GM21423 (cell line): ENCODE data around the gene ATP2B2.

Source experiments
- ATAC-seq: cut with Tn5 transposase; IDR thresholded peaks from one replicate; pipeline ENCODE4 v1.9.1; 2021; ENCODE audit warnings: mild to moderate bottlenecking, moderate library complexity; ENCODE audit not compliant: unreplicated experiment

ATP2B2 gene

DNA sequence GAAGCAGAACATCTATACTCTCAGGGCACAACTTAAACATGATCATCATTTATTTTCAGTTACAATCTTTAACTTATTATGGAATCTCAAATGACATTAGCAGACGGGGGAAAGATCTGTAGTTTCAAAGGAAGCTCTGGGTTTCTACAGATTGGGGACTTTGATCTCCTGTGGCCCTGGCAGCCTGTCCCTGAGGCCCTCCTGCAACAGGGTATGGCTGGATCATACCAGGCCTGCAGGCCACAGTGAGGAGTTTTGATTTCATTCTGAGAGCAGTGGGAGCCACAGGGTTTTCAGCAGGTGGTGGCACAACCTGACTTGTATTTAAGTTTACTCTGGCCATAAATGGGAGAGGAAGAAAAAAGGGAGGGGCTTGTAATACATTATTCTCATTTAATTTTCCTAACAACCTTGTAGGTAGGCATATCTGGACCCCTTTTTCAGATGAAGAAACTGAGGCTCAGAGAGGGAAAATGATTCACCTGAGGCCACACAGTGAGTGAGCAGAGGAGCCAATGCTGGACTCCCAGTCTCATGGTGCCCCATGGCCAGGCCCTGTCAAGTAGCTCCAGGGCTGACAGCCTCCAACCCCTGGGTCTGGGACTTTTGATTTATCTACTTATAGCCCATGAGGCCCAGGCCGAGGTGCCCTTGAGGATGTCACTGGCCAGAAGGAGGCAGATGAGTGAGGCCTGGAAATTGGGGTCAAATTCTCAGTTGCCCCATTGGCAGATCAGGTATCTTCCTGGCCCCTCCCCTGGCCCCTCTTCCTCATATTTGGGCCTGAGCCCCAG, 71.0 kb downstream of the ATP2B2 start:
- ATAC-seq, result no peak

GRCh38 chr3:10432931-10433330, 72.5 kb downstream of the ATP2B2 start:
- ATAC-seq, result no peak

DNA sequence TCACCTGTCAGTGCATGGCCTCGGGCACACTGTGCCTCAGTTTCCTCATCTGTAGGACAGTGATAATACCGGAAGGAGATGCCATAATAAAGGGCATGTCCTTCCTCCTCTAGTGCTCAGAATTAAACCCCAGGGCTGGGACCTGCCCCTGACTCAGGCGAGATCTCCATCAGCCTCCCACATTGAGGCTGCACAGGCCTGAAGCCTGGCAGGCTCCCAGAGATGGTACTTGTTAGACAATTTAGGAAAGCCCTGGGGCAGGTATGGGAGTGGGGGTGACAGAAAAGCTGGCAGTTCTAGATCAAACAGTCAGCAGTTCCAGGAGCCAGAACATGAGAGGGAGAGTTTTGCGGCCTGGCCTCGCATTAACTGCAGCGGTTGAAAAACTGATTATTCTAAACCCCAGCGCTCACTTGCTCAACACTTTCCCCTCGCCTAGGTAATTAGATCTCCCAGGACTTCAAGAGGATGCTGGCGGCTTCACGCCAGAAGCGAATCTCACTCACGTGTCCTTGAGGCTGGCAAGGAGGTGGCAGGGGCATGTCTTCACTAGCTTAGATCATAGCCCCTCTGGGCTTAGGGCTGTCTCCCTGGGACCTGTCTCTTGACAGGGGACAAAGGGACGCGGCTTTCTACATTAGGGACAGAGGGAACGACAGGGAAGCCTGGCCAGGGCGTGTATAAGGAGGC, 73.1 kb downstream of the ATP2B2 start:
- ATAC-seq, result no peak

GRCh38 chr3:10430805-10431204, 74.6 kb downstream of the ATP2B2 start:
- ATAC-seq, result no peak

DNA sequence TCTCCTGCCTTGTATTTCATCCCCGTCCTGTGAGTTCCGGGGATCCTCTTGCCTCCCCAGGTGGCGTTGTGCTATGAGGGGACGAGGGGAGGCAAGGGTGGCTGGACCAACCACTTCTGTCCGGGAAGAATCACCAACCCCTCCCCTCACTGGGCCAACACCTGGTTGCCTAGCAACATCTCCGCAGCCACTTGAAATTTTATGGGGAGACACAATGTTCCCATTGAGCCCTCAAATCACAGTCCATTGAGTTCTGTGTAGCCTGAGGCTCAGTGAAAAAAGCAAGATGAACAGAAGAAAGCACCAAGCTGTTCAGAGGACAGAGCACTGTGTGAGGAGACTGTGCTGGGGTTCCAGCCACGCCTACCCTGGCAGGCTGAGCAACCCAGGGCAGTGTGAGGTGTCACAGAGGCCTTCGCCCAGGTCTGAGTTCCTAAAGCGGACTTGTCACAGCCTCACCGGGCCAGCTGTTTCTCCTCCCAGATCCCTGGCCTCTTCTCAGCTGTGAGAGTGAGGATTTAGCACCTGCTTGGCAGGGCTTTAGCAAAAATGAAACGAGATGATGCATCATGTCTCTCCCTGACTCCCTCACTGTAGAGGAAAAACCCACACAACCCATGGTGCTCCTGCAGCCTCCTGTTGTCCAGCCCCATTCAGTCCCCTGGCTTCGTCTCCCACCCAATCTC, 76.8 kb downstream of the ATP2B2 start:
- ATAC-seq, result no peak

DNA sequence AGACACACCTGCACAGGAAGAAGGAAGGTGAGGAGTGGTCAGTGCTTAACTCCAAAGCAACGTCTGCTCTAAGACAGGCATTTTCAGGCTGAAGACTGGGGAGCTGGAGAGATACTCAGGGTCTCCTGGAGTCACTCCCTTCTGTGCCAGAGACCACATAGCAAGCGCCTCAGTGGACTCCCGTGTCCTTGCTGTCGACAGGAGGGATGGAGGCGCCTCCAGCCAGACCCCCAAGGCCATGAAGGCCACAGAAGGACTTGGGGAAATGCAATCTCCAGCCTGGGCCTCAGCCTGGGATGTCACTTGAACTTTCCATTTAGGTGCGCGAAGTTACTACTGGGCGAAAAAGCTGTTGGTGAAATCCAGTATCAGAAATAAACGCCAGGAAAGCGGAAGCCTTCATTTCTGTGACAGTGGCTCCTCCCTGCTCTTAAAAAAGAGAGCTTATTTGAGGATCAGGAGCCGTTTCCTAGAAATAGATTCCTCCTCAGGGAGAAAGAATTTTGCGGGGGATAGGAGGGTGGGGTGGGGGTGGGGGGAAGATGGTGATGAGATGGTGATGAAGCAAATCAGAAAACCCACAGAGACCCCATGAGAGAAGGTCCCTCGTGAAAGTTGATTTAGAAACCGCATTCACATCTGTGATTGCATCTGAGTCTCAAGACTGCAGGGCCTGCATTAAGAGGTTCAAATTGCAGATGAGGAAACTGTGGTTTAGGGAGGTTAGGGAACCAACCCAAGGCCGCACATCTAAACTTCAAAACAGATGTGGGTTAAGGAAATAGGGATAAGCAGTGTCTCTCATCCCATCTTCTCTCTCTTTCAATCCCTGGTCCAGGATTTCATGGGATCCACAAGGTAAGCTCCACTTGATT, 78.8 kb downstream of the ATP2B2 start:
- ATAC-seq, result no peak

DNA sequence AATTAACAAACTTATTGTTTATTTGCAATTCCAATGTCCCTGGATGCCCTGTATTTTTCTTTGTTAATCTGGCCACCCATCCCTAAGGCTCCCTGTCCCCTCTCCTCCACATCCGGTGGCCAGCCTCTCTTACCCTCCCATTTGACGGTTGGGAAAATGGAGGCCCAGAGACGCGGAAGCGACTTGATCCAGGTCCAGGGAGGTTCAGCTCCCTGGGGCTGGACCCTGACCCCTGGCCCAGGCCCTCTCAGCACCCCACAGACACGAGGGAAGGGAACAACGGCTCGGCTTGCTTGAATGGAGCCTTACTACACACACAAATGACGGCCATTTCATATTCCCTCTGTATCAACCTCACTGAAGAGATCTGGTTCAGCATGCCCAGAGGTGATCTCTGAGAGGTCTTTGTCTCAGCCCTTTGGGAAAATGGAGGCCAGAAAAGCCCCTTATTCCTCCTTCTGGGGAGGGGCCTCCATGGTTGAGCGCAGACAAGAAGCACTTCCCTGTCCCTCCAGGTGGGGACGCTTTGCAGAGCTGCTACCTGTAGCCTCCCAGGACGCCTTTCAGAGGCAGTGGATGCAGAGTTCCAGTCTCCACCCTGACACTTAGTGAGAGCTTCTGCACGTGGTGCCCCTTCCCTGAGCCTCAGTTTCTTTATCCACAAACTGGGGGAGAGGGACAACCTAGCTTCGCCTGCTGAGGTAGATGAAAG, 82.1 kb downstream of the ATP2B2 start:
- ATAC-seq, result no peak

DNA sequence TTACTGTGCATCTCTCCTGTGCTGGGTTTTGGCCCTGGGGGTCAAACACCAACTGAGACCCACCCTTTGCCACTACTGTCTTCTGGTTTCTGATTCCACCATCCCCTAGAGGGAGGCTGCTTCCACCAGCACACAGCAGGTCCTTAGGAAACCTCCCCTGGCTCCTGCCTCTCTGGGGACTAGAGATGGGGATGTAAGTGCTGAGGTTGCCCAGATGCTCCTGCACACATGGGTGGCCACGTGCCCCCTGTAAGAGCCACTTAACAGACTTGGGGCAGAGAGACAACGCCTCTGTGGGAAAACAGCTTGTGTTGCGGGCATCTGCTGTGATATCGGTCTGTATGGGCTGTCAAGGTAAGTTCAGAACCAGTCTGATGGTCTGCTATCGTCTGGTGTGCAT, 83.4 kb downstream of the ATP2B2 start:
- ATAC-seq, result no peak

- no peak for ATAC-seq
Observed at GRCh38 chr3:10420745-10421475, 84.5 kb downstream of the ATP2B2 start.

DNA sequence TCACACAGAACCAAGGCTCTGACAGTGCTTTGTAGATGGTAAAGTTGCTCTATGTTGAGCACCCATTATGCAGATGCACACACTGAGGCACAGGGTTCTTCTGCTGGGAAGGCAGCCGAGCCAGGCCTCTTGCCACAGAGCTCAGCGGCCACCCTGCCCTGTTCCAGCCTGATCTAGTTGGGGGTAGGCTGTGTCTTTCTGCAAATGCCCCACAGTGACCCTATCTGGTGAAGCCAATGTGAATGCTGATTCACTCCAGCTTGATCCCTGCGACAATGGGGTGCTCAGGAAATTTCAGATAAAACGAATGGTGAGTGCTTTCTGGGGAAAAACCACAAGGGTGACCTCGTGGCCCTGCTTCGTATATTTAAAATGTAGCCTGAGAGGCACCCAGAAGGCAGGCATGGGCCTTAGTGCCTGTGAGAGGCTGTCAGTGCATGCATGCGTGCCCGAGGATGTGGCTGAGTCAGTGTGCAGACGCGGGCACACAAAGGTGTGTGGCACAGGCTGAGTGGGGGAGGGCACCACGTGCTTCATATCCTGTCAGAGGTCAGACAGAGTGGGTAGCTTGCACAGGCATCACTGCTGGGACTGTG, 85.7 kb downstream of the ATP2B2 start:
- ATAC-seq, result no peak

- ATAC-seq, result no peak
Observed at GRCh38 chr3:10417847-10418246, 87.5 kb downstream of the ATP2B2 start.

DNA sequence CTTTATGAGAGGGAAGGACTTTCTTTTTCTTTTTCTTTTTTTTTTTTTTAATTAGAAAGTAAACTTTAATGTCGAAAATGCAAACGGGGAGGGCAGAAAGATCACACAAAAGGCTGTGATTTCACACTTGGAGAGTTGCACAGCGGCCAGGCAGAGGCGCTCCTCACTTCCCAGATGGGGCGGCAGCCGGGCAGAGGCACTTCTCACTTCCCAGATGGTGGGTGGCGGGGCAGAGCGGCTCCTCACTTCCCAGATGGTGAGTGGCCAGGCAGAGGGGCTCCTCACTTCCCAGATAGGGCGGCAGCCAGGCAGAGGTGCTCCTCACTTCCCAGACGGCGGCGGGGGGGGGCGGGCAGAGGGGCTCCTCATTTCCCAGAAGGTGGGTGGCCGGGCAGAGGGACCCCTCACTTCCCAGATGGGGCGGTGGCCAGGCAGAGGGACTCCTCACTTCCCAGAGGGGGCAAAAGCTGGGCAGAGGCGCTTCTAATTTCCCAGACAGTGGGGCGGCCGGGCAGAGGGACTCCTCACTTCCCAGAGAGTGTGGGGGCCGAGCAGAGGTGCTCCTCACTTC, 88.6 kb downstream of the ATP2B2 start:
- no peak for ATAC-seq

GRCh38 chr3:10413041-10413440, 92.3 kb downstream of the ATP2B2 start:
- ATAC-seq, result no peak

DNA sequence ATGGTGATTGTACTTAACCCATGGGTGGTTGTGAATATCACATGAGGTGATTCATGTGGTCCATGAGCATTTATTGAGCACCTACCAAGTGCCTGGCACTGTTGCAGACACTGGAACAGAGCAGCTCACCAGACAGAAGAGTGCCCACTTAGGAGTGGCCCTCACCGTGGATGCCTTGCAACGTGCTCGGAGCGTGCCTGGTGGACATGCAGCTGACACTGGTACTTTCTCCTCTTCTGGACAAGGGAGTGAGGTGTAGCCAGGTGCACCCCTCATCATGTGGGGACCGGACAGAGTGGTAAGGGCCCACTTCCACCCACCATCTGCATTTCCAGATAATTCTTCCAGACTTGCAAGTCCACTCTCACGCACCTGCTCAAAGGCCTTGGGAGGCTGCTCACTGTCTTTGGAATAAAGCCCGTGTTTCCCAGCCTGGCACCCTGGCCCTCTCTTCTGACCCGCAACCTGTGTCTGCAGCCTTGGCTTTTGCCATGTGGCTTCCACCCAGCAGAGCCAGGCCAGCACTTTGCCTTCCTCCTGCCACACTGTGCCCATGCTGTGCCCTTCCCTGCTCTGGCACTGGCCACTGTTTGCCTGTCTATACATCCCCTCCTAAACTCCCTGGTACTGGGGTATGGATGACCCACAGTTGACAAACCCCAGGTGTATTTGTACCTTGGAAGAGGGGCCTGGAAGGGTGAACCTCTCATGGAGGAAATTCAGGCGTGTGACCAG, 93.6 kb downstream of the ATP2B2 start:
- no peak for ATAC-seq

- ATAC-seq, result no peak
Observed at GRCh38 chr3:10410383-10411002, 94.9 kb downstream of the ATP2B2 start.

GRCh38 chr3:10408680-10409079, 96.7 kb downstream of the ATP2B2 start:
- ATAC-seq, result no peak

DNA sequence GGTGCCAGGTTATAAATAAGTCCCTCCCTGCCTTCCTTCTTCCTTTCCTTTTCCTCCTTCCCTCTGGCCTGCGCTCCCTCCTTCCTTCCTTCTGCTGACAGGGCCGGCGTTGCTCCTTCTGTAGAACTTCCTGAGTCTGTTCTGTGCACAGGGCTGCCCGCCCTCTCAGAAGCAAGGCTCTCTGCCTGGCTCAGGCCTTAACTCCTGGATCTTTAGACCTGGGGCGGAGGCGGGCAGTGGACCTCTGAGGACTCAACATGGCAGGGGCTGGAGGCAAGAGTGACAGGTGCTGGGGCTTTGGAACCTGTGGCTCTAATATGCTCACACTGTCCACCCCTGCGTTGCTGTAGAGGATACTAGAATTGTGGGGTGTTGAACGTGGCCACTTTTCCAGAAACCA, 98.0 kb downstream of the ATP2B2 start:
- no peak for ATAC-seq

DNA sequence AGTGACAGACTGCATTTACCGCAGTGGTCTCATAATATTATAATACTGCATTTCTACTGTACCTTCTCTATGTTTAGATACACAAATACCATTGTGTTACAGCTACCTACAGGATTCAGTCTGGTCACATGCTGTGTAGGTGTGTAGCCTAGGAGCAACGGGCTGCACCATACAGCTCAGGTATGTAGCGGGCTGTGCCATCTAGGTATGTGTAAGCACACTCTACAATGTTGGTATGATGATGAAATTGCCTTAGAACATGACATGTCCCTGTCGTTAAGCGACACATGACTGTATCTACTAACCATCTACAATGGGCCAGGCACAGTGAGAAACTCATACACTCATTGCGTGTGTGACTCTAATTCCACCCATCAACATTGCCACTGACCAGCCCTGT, 99.0 kb downstream of the ATP2B2 start:
- ATAC-seq, result no peak
